Adrenal gland (tissue), 5 donors: ENCODE measurements around the gene TPBGL.

Experiments
- CTCF ChIP-seq, 6 experiments: fragments of 450-650 bp in 4 of 6; fragments of 200-600 bp in 2 of 6; sonication (generic) in 1 of 6; IDR thresholded peaks; 1 replicate in 5 of 6; 2 replicates in 1 of 6; pipeline versions ENCODE4 v1.5.1 to v1.8.0; 2016 to 2021; ENCODE audit warnings: antibody characterized with exemption in 6 of 6, mild to moderate bottlenecking in 2 of 6, moderate library complexity in 1 of 6
- POLR2A ChIP-seq, 2 donors: fragments of 450-650 bp; IDR thresholded peaks; one replicate each; pipeline ENCODE4 v1.6.1; 2017; ENCODE audit warnings: antibody characterized with exemption in 2 of 2, mild to moderate bottlenecking in 2 of 2, moderate library complexity in 1 of 2
- donor health status: DM: no; HTN: no; CAD: no.

- TF ChIP-seq POLR2A (IDR thresholded peaks at IDR 0.05) = no peak
- TF ChIP-seq CTCF (IDR thresholded peaks at IDR 0.05) = no peak
These were observed 32.1 kb upstream of the TPBGL start for GRCh38 chr11:75208446-75208845.
